Thoracic aorta (tissue), 2 donors: ENCODE results near the gene KIF26B. TPM values are rescaled to one million over a fixed set of nuclear protein-coding genes. Genes with fewer than 3 reads are reported as not detected.
"Not testable (repeated sequence)": the region's sequence is repeated elsewhere in the genome, so short reads cannot be mapped to it uniquely, and the experiment has no call there.

Experiments used
- ATAC-seq: fragments of 150-250 bp; one replicate; pipeline ENCODE4 v1.8.0; 2017; ENCODE audit warnings: low read depth; ENCODE audit not compliant: insufficient number of reproducible peaks, low FRiP score
- DNase-seq: peaks from one replicate; pipeline ENCODE4 v3.0.0-alpha.2; 2020; ENCODE audit warnings: low spot score
- H3K27ac ChIP-seq, 2 donors: fragments of 200-600 bp; sonication (generic); 1 replicate in 1 of 2; 2 replicates in 1 of 2; pipeline ENCODE4 v1.5.1; 2016; ENCODE audit warnings: mild to moderate bottlenecking in 2 of 2, moderate library complexity in 2 of 2
- H3K27me3 ChIP-seq: fragments of 200-600 bp; sonication (generic); replicated peaks from 2 replicates; pipeline ENCODE4 v1.6.0; 2016; ENCODE audit warnings: mild to moderate bottlenecking; ENCODE audit not compliant: insufficient read depth
- H3K36me3 ChIP-seq: fragments of 200-600 bp; sonication (generic); one replicate; pipeline ENCODE4 v1.5.1; 2016
- H3K4me1 ChIP-seq, 2 donors: fragments of 200-600 bp; sonication (generic); 1 replicate in 1 of 2; 2 replicates in 1 of 2; pipeline versions ENCODE4 v1.5.1 to v1.6.0; 2016; ENCODE audit warnings: low read depth in 2 of 2, mild to moderate bottlenecking in 1 of 2; ENCODE audit not compliant: control insufficient read depth in 1 of 2
- H3K4me3 ChIP-seq: fragments of 200-600 bp; sonication (generic); 2 replicates; pipeline ENCODE4 v1.5.1; 2016; ENCODE audit warnings: mild to moderate bottlenecking
- H3K9me3 ChIP-seq: fragments of 200-600 bp; sonication (generic); 2 replicates; pipeline ENCODE4 v1.5.1; 2016
- CTCF ChIP-seq: fragments of 200-600 bp; sonication (generic); IDR thresholded peaks from one replicate; pipeline ENCODE4 v1.5.1; 2019; ENCODE audit warnings: antibody characterized with exemption
- total RNA-seq, 2 donors: library from RNA; depleted of rRNA; stranded (reverse); fragments of >200 nt; gene quantifications; one replicate each; pipeline versions ENCODE4 v1.1.0 to v1.2.3, GENCODE V29; 2016

KIF26B gene
- total RNA-seq, 2 donors from 2014 or later: 0.14 to 0.41 TPM

DNA sequence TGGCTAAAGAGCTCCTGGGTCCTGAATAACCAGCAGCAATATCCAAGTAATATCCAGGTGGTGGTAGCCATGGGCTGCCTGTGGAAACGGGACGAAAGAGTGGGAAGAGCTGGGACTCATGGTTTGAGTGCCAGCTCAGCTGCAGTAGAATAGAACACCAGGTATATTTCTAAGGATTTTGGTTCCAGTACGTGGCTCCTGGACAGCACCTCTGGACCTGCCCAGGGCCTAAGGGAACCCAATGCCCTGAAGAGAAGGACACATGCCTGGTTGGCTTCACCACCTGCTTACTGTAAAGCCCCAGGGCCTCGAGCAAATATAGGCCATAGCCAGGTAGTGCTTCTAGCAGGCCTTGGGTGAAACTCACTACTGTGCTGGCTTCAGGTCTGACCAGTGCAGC, 566.7 kb downstream of the KIF26B start:
- H3K4me1 ChIP-seq: no peaks in the 10 kb centered on the region
- H3K4me3 ChIP-seq: no peak overlapping the region
- no peaks in the 10 kb centered on the region for H3K36me3 ChIP-seq
- ATAC-seq (no peak), DNase-seq (no peak)
- no peak for TF ChIP-seq CTCF
- H3K27me3 ChIP-seq: no peaks in the 10 kb centered on the region
- H3K9me3 ChIP-seq: no peaks in the 10 kb centered on the region
- H3K27ac ChIP-seq: no peak overlapping the region

DNA sequence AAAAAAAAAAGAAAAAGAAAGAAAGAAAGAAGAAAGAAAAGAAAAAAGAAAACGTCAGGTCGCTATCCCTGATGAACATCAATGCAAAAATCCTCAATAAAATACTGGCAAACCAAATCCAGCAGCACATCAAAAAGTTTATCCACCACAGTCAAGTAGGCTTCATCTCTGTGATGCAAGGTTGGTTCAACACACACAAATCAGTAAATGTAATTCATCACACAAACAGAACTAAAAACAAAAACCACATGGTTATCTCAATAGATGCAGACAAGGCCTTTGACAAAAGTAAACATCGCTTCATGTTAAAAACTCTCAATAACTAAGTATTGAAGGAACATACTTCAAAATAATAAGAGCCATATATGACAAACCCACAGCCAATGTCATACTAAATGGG, 573.2 kb downstream of the KIF26B start:
- H3K4me1 ChIP-seq, H3K27ac ChIP-seq, ATAC-seq, H3K27me3 ChIP-seq, H3K4me3 ChIP-seq, H3K36me3 ChIP-seq, DNase-seq: not testable (repeated sequence)
- peaks cover 19% of the 10 kb centered on the region for H3K9me3 ChIP-seq

DNA sequence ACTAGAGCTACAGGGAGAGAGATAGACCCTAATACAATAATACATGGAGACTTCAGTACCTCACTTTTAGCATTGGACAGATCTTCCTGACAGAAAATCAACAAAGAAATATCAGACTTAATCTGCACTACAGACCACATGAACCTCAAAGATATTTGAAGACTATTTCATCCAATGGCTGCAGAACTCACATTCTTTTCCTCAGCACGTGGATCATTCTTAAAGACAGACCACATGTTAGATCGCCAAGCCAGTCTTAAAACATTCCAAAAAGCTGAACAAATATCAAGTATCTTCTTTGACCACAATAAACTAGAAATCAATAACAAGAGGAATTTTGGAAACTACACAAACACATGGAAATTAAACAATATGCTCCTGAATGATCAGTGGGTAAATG, 576.0 kb downstream of the KIF26B start:
- H3K9me3 ChIP-seq: peaks cover 19% of the 10 kb centered on the region
- H3K4me3 ChIP-seq: no peak overlapping the region
- no peak for TF ChIP-seq CTCF
- no peaks in the 10 kb centered on the region for H3K27me3 ChIP-seq
- H3K36me3 ChIP-seq: no peaks in the 10 kb centered on the region
- ATAC-seq: no peak
- no peaks in the 10 kb centered on the region for H3K4me1 ChIP-seq
- DNase-seq: no peak
- no peak overlapping the region for H3K27ac ChIP-seq

DNA sequence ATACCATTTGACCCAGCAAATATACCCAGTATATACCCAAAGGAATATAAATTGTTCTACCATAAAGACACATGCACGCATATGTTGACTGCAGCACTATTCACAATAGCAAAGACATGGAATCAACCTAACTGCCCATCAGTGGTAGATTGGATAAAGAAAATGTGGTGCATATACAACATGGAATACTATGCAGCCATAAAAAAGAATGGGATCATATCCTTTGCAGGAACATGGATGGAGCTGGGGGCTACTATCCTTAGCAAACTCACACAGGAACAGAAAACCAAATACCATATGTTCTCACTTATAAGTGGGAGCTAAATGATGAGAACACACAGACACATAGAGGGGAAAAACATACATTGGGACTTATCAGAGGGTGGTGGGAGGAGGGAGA, 585.6 kb downstream of the KIF26B start:
- H3K27me3 ChIP-seq, H3K36me3 ChIP-seq, DNase-seq, ATAC-seq, H3K4me1 ChIP-seq, H3K27ac ChIP-seq, H3K4me3 ChIP-seq, H3K9me3 ChIP-seq: not testable (repeated sequence)

DNA sequence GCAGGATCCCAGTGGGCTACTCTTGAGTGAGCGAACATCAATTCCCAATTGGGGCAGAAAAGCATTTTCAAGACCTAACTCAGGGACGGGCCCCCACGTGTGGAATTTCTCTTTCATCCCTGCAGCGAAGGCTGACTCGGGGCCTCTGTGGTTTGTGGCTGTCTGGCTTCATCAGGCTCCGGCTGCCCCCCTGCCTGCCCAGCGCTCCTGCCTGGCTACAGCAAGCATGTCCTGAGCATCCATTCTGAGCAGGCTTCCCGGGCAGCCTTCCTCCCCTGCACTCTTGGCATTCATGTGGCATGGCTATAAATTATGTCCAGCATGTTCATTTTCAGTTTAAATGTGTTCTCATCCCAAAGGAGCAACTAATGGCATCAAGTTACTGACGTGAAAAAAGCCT, 588.1 kb downstream of the KIF26B start:
- no peak for ATAC-seq
- H3K4me3 ChIP-seq: no peak overlapping the region
- no peaks in the 10 kb centered on the region for H3K4me1 ChIP-seq
- no peak overlapping the region for H3K27ac ChIP-seq
- no peaks in the 10 kb centered on the region for H3K9me3 ChIP-seq
- H3K36me3 ChIP-seq: no peaks in the 10 kb centered on the region
- no peak for TF ChIP-seq CTCF
- no peak for DNase-seq
- no peaks in the 10 kb centered on the region for H3K27me3 ChIP-seq

- ATAC-seq (no peak), DNase-seq (no peak)
- Histone ChIP-seq H3K36me3 (no peaks in the 10 kb centered on the region), H3K4me3 (no peak overlapping the region), H3K27ac (no peak overlapping the region), H3K9me3 (no peaks in the 10 kb centered on the region), H3K27me3 (no peaks in the 10 kb centered on the region), H3K4me1 (no peaks in the 10 kb centered on the region)
- no peak for TF ChIP-seq CTCF
Measured at GRCh38 chr1:245748240-245748639, 593.5 kb downstream of the KIF26B start.
